GM23248 (cell line): ENCODE data around the gene SYPL2.

Experiments
- EZH2 ChIP-seq: fragments of 200-600 bp; sonication (generic); IDR thresholded peaks from 2 replicates; pipeline ENCODE4 v1.6.1; 2018; ENCODE audit warnings: antibody characterized with exemption, mild to moderate bottlenecking; ENCODE audit not compliant: insufficient read depth, poor library complexity, severe bottlenecking
- EZH2phosphoT487 ChIP-seq: fragments of 200-600 bp; sonication (generic); IDR thresholded peaks from 2 replicates; pipeline ENCODE4 v1.6.1; 2018; ENCODE audit warnings: antibody characterized with exemption, moderate library complexity, mild to moderate bottlenecking, low read depth; ENCODE audit not compliant: insufficient read depth

GRCh38 chr1:109468061-109468460, 1.7 kb downstream of the SYPL2 start:
- TF ChIP-seq EZH2 = no peak
- TF ChIP-seq EZH2phosphoT487 = no peak
